ENCODE data around the gene LAMA4.

The LAMA4 gene

GRCh38 chr6:112081569-112081968, 172.8 kb downstream of the LAMA4 start:
- TF ChIP-seq GATA3 (IDR thresholded peaks at IDR 0.05; ENCODE audit: low read depth, low read length) (no peak), GATA2 (IDR thresholded peaks at IDR 0.05; ENCODE audit: low read depth, low read length) (no peak)

DNA sequence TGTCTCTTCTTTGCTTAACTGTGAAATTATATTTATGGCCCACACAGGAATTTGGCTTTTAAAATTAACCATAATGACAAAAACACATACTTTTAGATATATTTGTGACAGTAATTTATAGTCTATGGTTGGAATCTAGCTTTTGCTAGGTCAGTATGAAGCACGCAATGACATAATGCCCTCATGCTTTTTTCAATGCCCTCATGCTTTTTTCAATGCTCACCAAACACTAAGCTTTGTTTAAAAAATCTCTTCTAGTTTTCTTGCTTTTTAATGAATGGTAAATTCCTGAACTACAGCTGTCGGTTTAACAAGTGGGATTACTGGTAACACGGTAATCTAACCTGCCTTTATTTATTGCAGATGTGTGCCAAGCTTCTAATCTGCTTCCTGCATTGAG, 187.8 kb downstream of the LAMA4 start:
- no peak for TF ChIP-seq GATA3 (IDR thresholded peaks at IDR 0.05; ENCODE audit: low read depth, low read length)
- no peak for TF ChIP-seq GATA2 (IDR thresholded peaks at IDR 0.05; ENCODE audit: low read depth, low read length)

DNA sequence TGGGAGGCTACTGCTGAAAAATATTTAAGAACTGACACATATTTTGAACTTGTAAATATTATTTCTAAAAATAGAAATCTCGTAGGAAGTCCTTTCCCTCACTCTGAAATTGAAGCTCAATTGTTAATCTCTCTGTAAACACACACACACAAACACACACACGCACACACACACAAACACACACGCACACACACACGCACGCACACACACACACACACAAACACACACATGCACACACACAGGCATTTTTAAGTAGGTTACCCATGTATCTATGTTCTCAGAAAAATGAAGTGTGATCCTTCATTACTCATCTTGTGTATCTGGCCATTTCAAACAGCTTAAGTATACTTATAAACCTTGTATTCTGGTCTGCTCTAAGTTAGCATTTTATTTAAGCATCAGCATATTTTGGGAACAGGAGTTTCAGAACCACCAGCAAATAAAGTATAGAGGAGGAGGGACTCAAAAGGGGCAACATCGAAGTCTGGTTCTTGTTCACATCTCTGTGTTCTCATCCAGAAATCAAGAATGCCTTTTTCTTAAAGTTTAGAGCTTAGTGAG, 188.9 kb downstream of the LAMA4 start:
- TF ChIP-seq GATA2 (IDR thresholded peaks at IDR 0.05; ENCODE audit: low read depth, low read length) (no peak), GATA3 (IDR thresholded peaks at IDR 0.05; ENCODE audit: low read depth, low read length) (no peak)

GRCh38 chr6:112062966-112063365, 191.4 kb downstream of the LAMA4 start:
- TF ChIP-seq GATA2 (IDR thresholded peaks at IDR 0.05; ENCODE audit: low read depth, low read length), result no peak
- TF ChIP-seq GATA3 (IDR thresholded peaks at IDR 0.05; ENCODE audit: low read depth, low read length), result no peak

DNA sequence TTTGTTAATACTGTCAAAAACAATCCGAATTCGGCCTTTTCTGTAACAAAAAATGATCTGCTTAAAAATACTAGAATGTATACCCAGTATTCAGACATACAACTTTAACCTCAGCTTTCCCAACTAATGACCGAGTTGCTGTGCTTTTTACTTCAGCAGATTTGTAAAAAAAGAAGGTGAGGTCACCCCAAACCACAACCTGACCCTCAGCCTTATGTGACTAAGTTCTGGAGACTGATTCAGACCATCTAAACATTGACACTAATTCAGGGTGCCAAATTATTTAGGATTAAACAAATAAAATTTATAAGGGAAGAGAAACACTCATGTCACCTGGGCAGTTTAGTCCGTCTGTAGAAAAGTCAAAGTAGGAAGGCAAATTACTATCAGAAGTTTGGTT, 192.8 kb downstream of the LAMA4 start:
- no peak for TF ChIP-seq GATA2 (IDR thresholded peaks at IDR 0.05; ENCODE audit: low read depth, low read length)
- TF ChIP-seq GATA3 (IDR thresholded peaks at IDR 0.05; ENCODE audit: low read depth, low read length), result no peak
